Hepatic stellate cell (primary cell): ENCODE results near the gene GPR27.

Source experiments
- DNase-seq: peaks from one replicate; pipeline ENCODE4 v3.0.0; 2011; ENCODE audit warnings: low spot score

GPR27 gene

GRCh38 chr3:71732637-71733036 is 21.0 kb upstream of the GPR27 start:
- DNase-seq: no peak

- no peak for DNase-seq
These were observed 20.3 kb upstream of the GPR27 start for GRCh38 chr3:71733319-71733718.

GRCh38 chr3:71734881-71735280 is 18.8 kb upstream of the GPR27 start:
- DNase-seq: no peak

- no peak for DNase-seq
These were observed 11.0 kb upstream of the GPR27 start for GRCh38 chr3:71742621-71743020.

GRCh38 chr3:71744738-71745137 is 8.9 kb upstream of the GPR27 start:
- no peak for DNase-seq

- no peak for DNase-seq
These were observed 2.1 kb upstream of the GPR27 start for GRCh38 chr3:71751602-71752001.

- DNase-seq: no peak
These were observed 589 bp upstream of the GPR27 start for GRCh38 chr3:71752831-71753700.

- no peak for DNase-seq
These were observed 1.1 kb downstream of the GPR27 start for GRCh38 chr3:71754610-71755253.

- no peak for DNase-seq
These were observed 4.4 kb downstream of the GPR27 start for GRCh38 chr3:71758091-71758490.

- no peak for DNase-seq
These were observed 5.7 kb downstream of the GPR27 start for GRCh38 chr3:71759401-71759800.

- DNase-seq: no peak
These were observed 6.5 kb downstream of the GPR27 start for GRCh38 chr3:71760140-71760539.

GRCh38 chr3:71763426-71763825 is 9.8 kb downstream of the GPR27 start:
- DNase-seq: no peak

- DNase-seq: no peak
These were observed 17.5 kb downstream of the GPR27 start for GRCh38 chr3:71771126-71771525.

- DNase-seq: no peak
These were observed 18.2 kb downstream of the GPR27 start for GRCh38 chr3:71771884-71772283.

- no peak for DNase-seq
These were observed 22.9 kb downstream of the GPR27 start for GRCh38 chr3:71776538-71776937.

- DNase-seq: no peak
These were observed 24.7 kb downstream of the GPR27 start for GRCh38 chr3:71778353-71778752.

GRCh38 chr3:71779674-71780377 is 26.2 kb downstream of the GPR27 start:
- no peak for DNase-seq

- no peak for DNase-seq
These were observed 26.8 kb downstream of the GPR27 start for GRCh38 chr3:71780430-71780829.

GRCh38 chr3:71783152-71783551 is 29.5 kb downstream of the GPR27 start:
- DNase-seq: no peak

- no peak for DNase-seq
These were observed 30.7 kb downstream of the GPR27 start for GRCh38 chr3:71784201-71784913.

- DNase-seq: peak; percentile 7
These were observed 31.4 kb downstream of the GPR27 start, which contains the start of gene PROK2 for GRCh38 chr3:71784914-71785531. Gene PROK2, minus strand, starts transcription at chr3:71785148. Its CDS starts 96 bp downstream, at chr3:71785052.
